Measurements from ENCODE around the gene C4orf50. TPM values are rescaled to one million over a fixed set of nuclear protein-coding genes. Genes with fewer than 3 reads are reported as not detected.

Gene C4orf50
- total RNA-seq, 1 experiment from 2014 or later = not detected

DNA sequence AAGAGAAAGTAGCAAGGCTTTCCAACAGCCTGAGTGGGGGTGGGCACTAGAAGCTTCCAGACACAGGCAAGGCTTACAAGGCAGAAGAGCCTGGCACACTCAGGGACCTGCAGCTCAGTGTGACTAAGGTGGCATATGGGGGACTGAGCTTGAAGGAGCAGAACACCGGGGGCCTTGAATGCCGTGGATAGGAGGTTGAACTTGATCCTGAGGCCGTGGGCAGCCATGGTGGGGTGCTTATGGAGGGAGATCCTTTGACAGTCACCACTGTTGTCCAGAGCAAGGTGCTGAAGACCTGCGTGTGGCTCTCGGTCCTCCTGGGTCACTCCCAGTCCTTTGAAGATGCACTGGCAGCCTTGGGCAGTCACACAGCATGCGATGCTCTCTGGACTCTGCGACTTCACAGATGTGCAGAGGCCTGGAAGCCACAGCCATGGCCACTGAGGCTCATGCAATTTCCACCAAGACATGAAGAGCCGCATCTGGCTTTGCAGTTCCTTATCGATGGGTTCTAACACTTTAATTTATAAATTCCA is 18.3 kb downstream of the C4orf50 start:
- Histone ChIP-seq H3K9me3 (ENCODE audit: insufficient read depth, low read depth) (no peaks in the 10 kb centered on the region), H3K27ac (no peak overlapping the region), H4K20me1 (ENCODE audit: insufficient read depth) (no peaks in the 10 kb centered on the region), H3K79me2 (ENCODE audit: low read depth) (no peaks in the 10 kb centered on the region), H3F3A (ENCODE audit: insufficient read depth, low read depth) (no peaks in the 10 kb centered on the region), H3K36me3 (ENCODE audit: low read depth) (no peaks in the 10 kb centered on the region), H3K9me2 (ENCODE audit: insufficient read depth) (no peaks in the 10 kb centered on the region), H3K4me1 (replicated peaks; ENCODE audit: insufficient read depth) (no peaks in the 10 kb centered on the region), H3K27me3 (ENCODE audit: insufficient read depth, low read depth) (peaks cover 30% of the 10 kb centered on the region), H2AFZ (no peak overlapping the region), H3K4me3 (no peak overlapping the region), H3K4me2 (no peak overlapping the region)
- TF ChIP-seq, protein P1, sequence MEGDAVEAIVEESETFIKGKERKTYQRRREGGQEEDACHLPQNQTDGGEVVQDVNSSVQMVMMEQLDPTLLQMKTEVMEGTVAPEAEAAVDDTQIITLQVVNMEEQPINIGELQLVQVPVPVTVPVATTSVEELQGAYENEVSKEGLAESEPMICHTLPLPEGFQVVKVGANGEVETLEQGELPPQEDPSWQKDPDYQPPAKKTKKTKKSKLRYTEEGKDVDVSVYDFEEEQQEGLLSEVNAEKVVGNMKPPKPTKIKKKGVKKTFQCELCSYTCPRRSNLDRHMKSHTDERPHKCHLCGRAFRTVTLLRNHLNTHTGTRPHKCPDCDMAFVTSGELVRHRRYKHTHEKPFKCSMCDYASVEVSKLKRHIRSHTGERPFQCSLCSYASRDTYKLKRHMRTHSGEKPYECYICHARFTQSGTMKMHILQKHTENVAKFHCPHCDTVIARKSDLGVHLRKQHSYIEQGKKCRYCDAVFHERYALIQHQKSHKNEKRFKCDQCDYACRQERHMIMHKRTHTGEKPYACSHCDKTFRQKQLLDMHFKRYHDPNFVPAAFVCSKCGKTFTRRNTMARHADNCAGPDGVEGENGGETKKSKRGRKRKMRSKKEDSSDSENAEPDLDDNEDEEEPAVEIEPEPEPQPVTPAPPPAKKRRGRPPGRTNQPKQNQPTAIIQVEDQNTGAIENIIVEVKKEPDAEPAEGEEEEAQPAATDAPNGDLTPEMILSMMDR (conservative IDR thresholded peaks at IDR 0.05) = no peak
- no peak for TF ChIP-seq EZH2 (IDR thresholded peaks at IDR 0.05; ENCODE audit: low read depth)
- no peak for DNase-seq
- ChIA-PET POLR2A (ENCODE audit: unreplicated experiment) (no interaction called here), CTCF (interaction anchor here (0.6 kb wide), 2 partner anchors 85 to 732 kb away, joined by 9 to 10 read pairs; no protein-coding TSS in a partner anchor)
- BruUV-seq (replicated peaks) = no TSS peak
- intact Hi-C loops (cut with micrococcal nuclease; ENCODE audit: unreplicated experiment) = loop anchor here (2.0 kb wide), 1 partner anchor 251 kb away; no protein-coding TSS in a partner anchor

DNA sequence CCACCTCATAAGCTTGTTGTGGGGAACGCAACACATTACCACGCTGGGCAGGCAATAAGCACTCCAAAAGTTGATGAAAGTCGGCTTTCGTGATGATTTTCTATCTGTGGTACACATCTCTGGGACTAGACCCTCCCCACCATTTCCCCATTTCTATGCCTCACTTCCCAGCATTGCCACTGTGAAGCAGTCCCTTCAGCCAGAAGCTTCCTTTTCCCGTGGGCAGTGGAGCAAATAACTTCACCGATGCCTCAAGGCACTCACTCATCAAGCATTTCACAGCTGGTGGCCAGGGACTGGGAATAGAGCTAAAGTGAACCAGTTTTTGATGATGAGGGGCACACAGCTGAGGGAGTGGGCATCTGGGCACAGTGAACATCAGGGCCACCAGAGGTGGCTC is 18.9 kb downstream of the C4orf50 start:
- H3F3A ChIP-seq (ENCODE audit: insufficient read depth, low read depth) = no peaks in the 10 kb centered on the region
- H3K27ac ChIP-seq = no peak overlapping the region
- peaks cover 30% of the 10 kb centered on the region for H3K27me3 ChIP-seq (ENCODE audit: insufficient read depth, low read depth)
- no TSS peak for BruUV-seq (replicated peaks)
- no peak for DNase-seq
- no peaks in the 10 kb centered on the region for H3K36me3 ChIP-seq (ENCODE audit: low read depth)
- no peaks in the 10 kb centered on the region for H3K9me3 ChIP-seq (ENCODE audit: insufficient read depth, low read depth)
- TF ChIP-seq, protein P1 (conservative IDR thresholded peaks at IDR 0.05) = no peak
- TF ChIP-seq EZH2 (IDR thresholded peaks at IDR 0.05; ENCODE audit: low read depth) = no peak
- H3K4me3 ChIP-seq = no peak overlapping the region
- intact Hi-C loops (cut with micrococcal nuclease; ENCODE audit: unreplicated experiment) = loop anchor here (2.0 kb wide), 1 partner anchor 251 kb away; no protein-coding TSS in a partner anchor
- ChIA-PET CTCF (interaction anchor here (1.9 kb wide), 1 partner anchor 90 kb away, joined by 5 read pairs; no protein-coding TSS in a partner anchor), POLR2A (ENCODE audit: unreplicated experiment) (no interaction called here)
- no peak overlapping the region for H2AFZ ChIP-seq
- H3K4me2 ChIP-seq = no peak overlapping the region
- no peaks in the 10 kb centered on the region for H3K79me2 ChIP-seq (ENCODE audit: low read depth)
- no peaks in the 10 kb centered on the region for H4K20me1 ChIP-seq (ENCODE audit: insufficient read depth)
- no peaks in the 10 kb centered on the region for H3K9me2 ChIP-seq (ENCODE audit: insufficient read depth)
- no peaks in the 10 kb centered on the region for H3K4me1 ChIP-seq (replicated peaks; ENCODE audit: insufficient read depth)

DNA sequence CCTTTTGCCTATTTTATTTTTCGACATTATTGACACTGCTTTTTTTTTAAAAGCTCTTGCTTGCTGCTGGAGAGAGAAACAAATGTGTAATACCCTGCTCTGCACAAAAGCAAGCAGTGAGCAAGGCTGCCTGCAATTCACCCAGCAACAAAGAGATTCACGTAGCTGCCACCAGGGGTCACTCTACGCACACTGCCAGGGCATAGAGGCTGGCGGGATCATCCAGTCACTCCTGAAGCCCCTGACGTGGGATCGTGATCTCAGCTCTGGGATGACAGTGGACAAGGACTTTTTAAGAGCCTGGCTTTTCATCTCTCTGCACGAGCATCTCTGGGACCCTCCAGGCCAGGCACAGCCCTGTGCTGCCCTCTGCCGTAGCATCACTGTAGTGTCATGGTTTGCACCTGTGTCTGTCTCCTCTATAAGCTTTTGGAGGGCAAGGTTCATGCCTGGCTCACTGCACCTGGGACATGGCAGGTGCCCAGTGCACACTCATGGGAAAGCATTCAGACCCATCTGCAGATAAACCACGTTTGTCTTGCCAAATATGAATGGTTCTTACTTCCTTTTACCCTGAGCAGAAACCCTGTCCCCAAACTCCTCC is 19.8 kb downstream of the C4orf50 start:
- Histone ChIP-seq H3K4me1 (replicated peaks; ENCODE audit: insufficient read depth) (no peaks in the 10 kb centered on the region), H3K4me3 (no peak overlapping the region), H3K9me3 (ENCODE audit: insufficient read depth, low read depth) (no peaks in the 10 kb centered on the region), H3K9me2 (ENCODE audit: insufficient read depth) (no peaks in the 10 kb centered on the region), H2AFZ (no peak overlapping the region), H3F3A (ENCODE audit: insufficient read depth, low read depth) (no peaks in the 10 kb centered on the region), H3K4me2 (no peak overlapping the region), H3K27me3 (ENCODE audit: insufficient read depth, low read depth) (peaks cover 36% of the 10 kb centered on the region), H3K36me3 (ENCODE audit: low read depth) (no peaks in the 10 kb centered on the region), H3K79me2 (ENCODE audit: low read depth) (no peaks in the 10 kb centered on the region), H3K27ac (no peak overlapping the region), H4K20me1 (ENCODE audit: insufficient read depth) (no peaks in the 10 kb centered on the region)
- TF ChIP-seq, protein P1 (conservative IDR thresholded peaks at IDR 0.05) = peak; percentile 87
- TF ChIP-seq EZH2 (IDR thresholded peaks at IDR 0.05; ENCODE audit: low read depth) = no peak
- ChIA-PET POLR2A (ENCODE audit: unreplicated experiment) (no interaction called here), CTCF (interaction anchor here (0.6 to 1.9 kb wide), 7 partner anchors 91 to 1738 kb away, joined by 3 to 5 read pairs (median 3); partner anchors contain the start of gene TBC1D14)
- intact Hi-C loops (cut with micrococcal nuclease; ENCODE audit: unreplicated experiment) = loop anchor here (1.0 to 2.0 kb wide), 3 partner anchors 89 to 329 kb away; no protein-coding TSS in a partner anchor
- peak in 1 of 2 experiments; percentile 58 for DNase-seq
- BruUV-seq (replicated peaks) = no TSS peak

All from PC-9 (cell line).